Measurements from ENCODE around the gene PUDP. TPM values are rescaled to one million over a fixed set of nuclear protein-coding genes. Genes with fewer than 3 reads are reported as not detected.

Gene PUDP
- 10 to 100 TPM; 10.4 to 16.6 (median 11.5) TPM for total RNA-seq

DNA sequence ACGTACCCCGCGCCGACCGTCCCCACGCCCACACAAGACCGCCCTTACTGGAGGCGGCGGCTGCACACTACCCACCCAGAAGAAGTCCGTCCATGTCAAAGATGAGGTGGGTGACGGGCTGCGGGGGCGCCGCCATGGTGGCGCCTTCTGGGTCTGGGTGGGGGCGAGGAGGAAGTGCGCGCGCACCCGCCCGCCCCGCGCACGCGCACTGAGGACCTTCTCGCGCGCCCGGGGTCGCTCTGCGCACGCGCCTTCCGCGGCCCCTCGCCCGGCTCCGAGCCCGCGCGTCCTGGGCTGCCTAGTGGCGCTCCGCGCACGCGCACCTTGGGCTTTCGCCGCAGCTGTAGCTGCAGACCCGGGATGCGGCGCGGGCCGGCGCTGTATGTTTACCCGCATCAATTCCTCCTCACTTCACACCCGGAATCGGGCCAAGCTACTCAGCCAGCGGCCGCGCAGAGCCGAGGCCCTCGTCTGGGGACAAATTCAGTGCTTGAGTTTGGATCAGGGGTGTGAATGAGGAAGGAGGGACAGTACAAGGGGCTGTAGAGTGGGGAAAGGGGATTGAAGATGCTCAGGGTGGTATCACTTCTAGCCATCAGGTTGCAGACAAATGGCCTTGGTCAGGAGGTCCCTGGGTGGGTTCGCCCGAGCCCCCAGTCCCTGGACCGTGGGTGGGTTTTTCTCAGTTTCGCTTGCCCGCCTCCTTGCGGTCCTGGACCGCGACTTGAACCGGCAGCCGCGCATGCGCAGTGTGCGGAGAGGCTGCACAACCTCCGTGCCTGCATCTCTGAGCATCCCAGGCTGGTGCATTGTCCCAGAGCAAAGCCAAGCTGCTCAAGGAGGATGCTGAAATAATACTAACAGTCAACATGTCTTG lies at the start of gene PUDP:
PUDP (minus strand) TSS at position 176 of the 877 bp plus-strand sequence; CDS start at position 136, 40 bp downstream.
- WGBS, 2 donors: 0% methylated on average over 5 of the region's 76 CpGs; no CpG with 5 or more reads in 1 of the 2 donors
- intact Hi-C loops (cut with DNase I): no loop called here
- Histone ChIP-seq H3K9me3 (no peaks in the 10 kb centered on the region), H3K27me3 (no peaks in the 10 kb centered on the region), H3K27ac (peak within 1 kb of the TSS; percentile 86 to 94 (median 90)), H3K36me3 (no peaks in the 10 kb centered on the region), H3K4me3 (peak within 1 kb of the TSS; percentile 48 to 95 (median 80)), H3K4me1 (peaks cover 14 to 25% (median 14%) of the 10 kb centered on the region in 3 donors)
- peak in 1 of 4 donors; percentile 55 for TF ChIP-seq POLR2A (IDR thresholded peaks at IDR 0.05)
- TF ChIP-seq, protein P1, sequence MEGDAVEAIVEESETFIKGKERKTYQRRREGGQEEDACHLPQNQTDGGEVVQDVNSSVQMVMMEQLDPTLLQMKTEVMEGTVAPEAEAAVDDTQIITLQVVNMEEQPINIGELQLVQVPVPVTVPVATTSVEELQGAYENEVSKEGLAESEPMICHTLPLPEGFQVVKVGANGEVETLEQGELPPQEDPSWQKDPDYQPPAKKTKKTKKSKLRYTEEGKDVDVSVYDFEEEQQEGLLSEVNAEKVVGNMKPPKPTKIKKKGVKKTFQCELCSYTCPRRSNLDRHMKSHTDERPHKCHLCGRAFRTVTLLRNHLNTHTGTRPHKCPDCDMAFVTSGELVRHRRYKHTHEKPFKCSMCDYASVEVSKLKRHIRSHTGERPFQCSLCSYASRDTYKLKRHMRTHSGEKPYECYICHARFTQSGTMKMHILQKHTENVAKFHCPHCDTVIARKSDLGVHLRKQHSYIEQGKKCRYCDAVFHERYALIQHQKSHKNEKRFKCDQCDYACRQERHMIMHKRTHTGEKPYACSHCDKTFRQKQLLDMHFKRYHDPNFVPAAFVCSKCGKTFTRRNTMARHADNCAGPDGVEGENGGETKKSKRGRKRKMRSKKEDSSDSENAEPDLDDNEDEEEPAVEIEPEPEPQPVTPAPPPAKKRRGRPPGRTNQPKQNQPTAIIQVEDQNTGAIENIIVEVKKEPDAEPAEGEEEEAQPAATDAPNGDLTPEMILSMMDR (IDR thresholded peaks at IDR 0.05): peak in 4 of 6 experiments; percentile 15 to 47 (median 18)
- DNase-seq: peak; percentile 35

DNA sequence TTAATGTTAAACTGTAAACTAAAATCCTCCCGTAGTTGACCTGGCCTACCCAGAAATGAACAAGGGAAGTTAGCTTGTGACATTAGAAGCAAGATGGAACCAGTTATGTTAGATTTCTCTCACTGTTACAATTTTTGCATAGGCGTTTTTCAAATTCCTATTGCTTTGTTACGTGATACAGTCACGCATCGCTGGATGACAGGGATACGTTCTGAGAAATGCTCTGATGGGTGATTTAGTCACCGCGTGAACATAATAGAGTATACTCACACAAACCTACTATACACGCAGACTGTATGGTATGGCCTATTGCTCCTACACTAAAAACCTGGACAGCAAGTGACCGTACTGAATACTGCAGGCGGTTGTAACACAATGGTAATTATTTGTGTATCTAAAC lies 46.7 kb upstream of the PUDP start:
- Histone ChIP-seq H3K4me3 (no peak overlapping the region), H3K9me3 (no peaks in the 10 kb centered on the region), H3K27ac (no peak overlapping the region), H3K36me3 (no peaks in the 10 kb centered on the region), H3K27me3 (no peaks in the 10 kb centered on the region), H3K4me1 (no peaks in the 10 kb centered on the region)
- intact Hi-C loops (cut with DNase I): no loop called here
- TF ChIP-seq POLR2A (IDR thresholded peaks at IDR 0.05): no peak
- TF ChIP-seq, protein P1 (IDR thresholded peaks at IDR 0.05): no peak
- 93 to 96% methylated on average over 9 to 11 of the region's 11 CpGs for WGBS, 2 donors
- no peak for DNase-seq

DNA sequence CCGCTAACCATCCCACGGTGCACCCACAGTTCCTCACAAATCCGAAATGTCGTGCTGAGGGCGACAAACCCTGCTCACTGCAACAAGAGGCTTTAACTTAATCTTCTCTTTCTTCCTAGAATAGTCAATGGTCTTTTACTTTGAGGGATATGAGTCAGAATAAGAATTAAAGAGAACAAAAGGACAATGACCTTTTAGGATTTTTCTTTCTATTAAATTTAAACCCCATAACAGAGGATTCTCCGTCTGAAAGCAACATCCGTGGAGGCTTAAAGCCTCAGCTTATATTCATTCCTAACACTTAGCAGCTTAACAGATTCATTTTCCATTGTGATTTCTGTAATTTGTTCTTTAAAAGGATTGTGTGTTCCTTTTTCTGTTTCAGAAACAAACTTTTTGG lies 44.9 kb upstream of the PUDP start:
- WGBS, 2 donors: 48 to 74% methylated on average over 4 to 7 of the region's 7 CpGs

DNA sequence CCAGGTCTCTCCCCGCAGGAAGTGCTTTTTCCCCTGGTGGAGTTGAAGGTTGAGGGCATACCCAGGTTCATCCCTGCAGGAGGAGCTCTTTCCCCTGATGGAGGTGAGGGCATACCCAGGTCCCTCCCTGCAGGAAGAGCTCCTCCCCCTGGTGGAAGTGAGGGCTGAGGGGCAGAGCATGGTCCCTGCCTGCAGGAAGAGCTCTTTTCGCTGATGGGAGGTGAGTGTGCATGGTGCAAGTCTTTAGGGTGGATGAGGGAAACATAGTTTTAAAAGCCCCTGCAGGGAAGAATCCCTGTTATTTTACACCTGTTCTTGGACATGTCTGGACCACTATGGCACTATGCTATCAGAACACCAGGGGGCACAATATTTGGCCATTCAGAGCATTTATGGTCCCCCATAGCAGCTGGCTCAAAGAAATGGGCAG lies 43.7 kb upstream of the PUDP start:
- WGBS, 2 donors: no CpG with 5 or more reads among the region's 2 CpGs

More for the DNA sequence above, 44.9 kb upstream of the PUDP start:
- TF ChIP-seq, protein P1 (IDR thresholded peaks at IDR 0.05): no peak
- no peak for TF ChIP-seq POLR2A (IDR thresholded peaks at IDR 0.05)
- Histone ChIP-seq H3K27ac (no peak overlapping the region), H3K36me3 (no peaks in the 10 kb centered on the region), H3K4me1 (no peaks in the 10 kb centered on the region), H3K9me3 (no peaks in the 10 kb centered on the region), H3K27me3 (no peaks in the 10 kb centered on the region), H3K4me3 (no peak overlapping the region)
- DNase-seq: no peak
- intact Hi-C loops (cut with DNase I): no loop called here

More for the DNA sequence above, 43.7 kb upstream of the PUDP start:
- DNase-seq: no peak
- intact Hi-C loops (cut with DNase I): no loop called here
- TF ChIP-seq, protein P1 (IDR thresholded peaks at IDR 0.05): peak in 1 of 6 experiments; percentile 7
- no peak for TF ChIP-seq POLR2A (IDR thresholded peaks at IDR 0.05)
- Histone ChIP-seq H3K27me3 (no peaks in the 10 kb centered on the region), H3K27ac (no peak overlapping the region), H3K4me3 (no peak overlapping the region), H3K4me1 (no peaks in the 10 kb centered on the region), H3K36me3 (no peaks in the 10 kb centered on the region), H3K9me3 (no peaks in the 10 kb centered on the region)
